ENCODE measurements around the gene CHI3L1.

The CHI3L1 gene

GRCh38 chr1:203182387-203182953, 4.0 kb downstream of the CHI3L1 start:
- Histone ChIP-seq H3K9ac (no peak overlapping the region), H2AFZ (ENCODE audit: low read depth) (no peak overlapping the region), H3K4me2 (no peak overlapping the region), H3K79me2 (ENCODE audit: insufficient read depth, low read depth) (no peaks in the 10 kb centered on the region), H3K4me3 (IDR thresholded peaks at IDR 0.05; ENCODE audit: insufficient read depth, low read depth, low read length) (no peak overlapping the region), H3K27ac (no peak overlapping the region), H3K4me1 (ENCODE audit: low read depth, poor library complexity, severe bottlenecking) (no peaks in the 10 kb centered on the region), H3K36me3 (ENCODE audit: insufficient read depth) (no peaks in the 10 kb centered on the region), H4K20me1 (ENCODE audit: insufficient read depth) (no peaks in the 10 kb centered on the region), H3K27me3 (ENCODE audit: insufficient read depth, low read depth) (peaks cover 6% of the 10 kb centered on the region; the same call in 1 of the 2 replicates)
- TF ChIP-seq CTCF (conservative IDR thresholded peaks at IDR 0.05; ENCODE audit: low read depth, low read length), result no peak

GRCh38 chr1:203181586-203182386, 4.7 kb downstream of the CHI3L1 start:
- Histone ChIP-seq H3K36me3 (ENCODE audit: insufficient read depth) (no peaks in the 10 kb centered on the region), H3K4me1 (ENCODE audit: low read depth, poor library complexity, severe bottlenecking) (no peaks in the 10 kb centered on the region)
- TF ChIP-seq CTCF (conservative IDR thresholded peaks at IDR 0.05; ENCODE audit: low read depth, low read length), result no peak

GRCh38 chr1:203180611-203181330, 5.7 kb downstream of the CHI3L1 start:
- H3K27ac ChIP-seq, result no peak overlapping the region
- H3K79me2 ChIP-seq (ENCODE audit: insufficient read depth, low read depth), result no peaks in the 10 kb centered on the region
- no peak overlapping the region for H2AFZ ChIP-seq (ENCODE audit: low read depth)
- H3K4me3 ChIP-seq (IDR thresholded peaks at IDR 0.05; ENCODE audit: insufficient read depth, low read depth, low read length), result no peak overlapping the region
- no peaks in the 10 kb centered on the region for H3K4me1 ChIP-seq (ENCODE audit: low read depth, poor library complexity, severe bottlenecking)
- H3K36me3 ChIP-seq (ENCODE audit: insufficient read depth), result no peaks in the 10 kb centered on the region
- H3K27me3 ChIP-seq (ENCODE audit: insufficient read depth, low read depth), result peaks cover 6% of the 10 kb centered on the region; the same call in 1 of the 2 replicates
- no peak overlapping the region for H3K4me2 ChIP-seq
- H4K20me1 ChIP-seq (ENCODE audit: insufficient read depth), result no peaks in the 10 kb centered on the region
- H3K9ac ChIP-seq, result no peak overlapping the region
- TF ChIP-seq CTCF (conservative IDR thresholded peaks at IDR 0.05; ENCODE audit: low read depth, low read length), result no peak

More at GRCh38 chr1:203181586-203182386, 4.7 kb downstream of the CHI3L1 start:
- H3K4me2 ChIP-seq, result no peak overlapping the region
- H4K20me1 ChIP-seq (ENCODE audit: insufficient read depth), result no peaks in the 10 kb centered on the region
- peaks cover 6% of the 10 kb centered on the region; the same call in 1 of the 2 replicates for H3K27me3 ChIP-seq (ENCODE audit: insufficient read depth, low read depth)
- no peak overlapping the region for H3K27ac ChIP-seq
- H3K9ac ChIP-seq, result no peak overlapping the region
- H3K4me3 ChIP-seq (IDR thresholded peaks at IDR 0.05; ENCODE audit: insufficient read depth, low read depth, low read length), result no peak overlapping the region
- H2AFZ ChIP-seq (ENCODE audit: low read depth), result no peak overlapping the region
- no peaks in the 10 kb centered on the region for H3K79me2 ChIP-seq (ENCODE audit: insufficient read depth, low read depth)

DNA sequence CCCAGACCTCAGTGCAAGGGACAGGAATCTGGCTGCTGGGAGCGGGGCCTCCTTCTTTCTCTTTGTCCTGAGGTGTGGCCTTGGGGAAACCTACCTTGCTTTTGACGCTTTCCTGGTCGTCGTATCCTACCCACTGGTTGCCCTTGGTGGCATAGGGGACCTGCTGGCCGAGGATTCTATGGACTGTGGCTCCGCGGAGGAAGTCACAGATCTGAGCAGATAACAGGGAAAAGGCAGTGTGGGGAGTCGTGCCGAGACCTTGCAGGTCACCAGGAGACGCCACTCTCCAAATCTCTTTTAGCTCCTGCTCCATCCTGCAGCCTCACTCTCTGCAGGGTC, 6.9 kb downstream of the CHI3L1 start:
- TF ChIP-seq CTCF (conservative IDR thresholded peaks at IDR 0.05; ENCODE audit: low read depth, low read length), result no peak
- Histone ChIP-seq H4K20me1 (ENCODE audit: insufficient read depth) (no peaks in the 10 kb centered on the region), H3K79me2 (ENCODE audit: insufficient read depth, low read depth) (no peaks in the 10 kb centered on the region), H3K4me1 (ENCODE audit: low read depth, poor library complexity, severe bottlenecking) (no peaks in the 10 kb centered on the region), H3K36me3 (ENCODE audit: insufficient read depth) (no peaks in the 10 kb centered on the region), H3K27me3 (ENCODE audit: insufficient read depth, low read depth) (peaks cover 6% of the 10 kb centered on the region; the same call in 1 of the 2 replicates), H3K4me2 (no peak overlapping the region), H3K27ac (no peak overlapping the region), H3K9ac (no peak overlapping the region), H2AFZ (ENCODE audit: low read depth) (no peak overlapping the region), H3K4me3 (IDR thresholded peaks at IDR 0.05; ENCODE audit: insufficient read depth, low read depth, low read length) (no peak overlapping the region)
